Fibroblast of lung (primary cell): ENCODE results near the gene ATP1A2.

ENCODE experiments used
- EZH2 ChIP-seq: IDR thresholded peaks from 2 replicates; pipeline ENCODE4 v1.5.1; 2012; ENCODE audit warnings: low read length, control low read depth, mild to moderate bottlenecking; ENCODE audit errors: missing control alignments
- TF ChIP-seq, protein P1 (sequence below), 2 donors: IDR thresholded peaks in 1 of 2; conservative IDR thresholded peaks in 1 of 2; 1 replicate in 1 of 2; 2 replicates in 1 of 2; pipeline ENCODE4 v1.5.1; 2011 to 2012; ENCODE audit warnings: low read length in 2 of 2, control low read depth in 1 of 2, inconsistent platforms in 1 of 2, low read depth in 1 of 2, mild to moderate bottlenecking in 1 of 2

DNA sequence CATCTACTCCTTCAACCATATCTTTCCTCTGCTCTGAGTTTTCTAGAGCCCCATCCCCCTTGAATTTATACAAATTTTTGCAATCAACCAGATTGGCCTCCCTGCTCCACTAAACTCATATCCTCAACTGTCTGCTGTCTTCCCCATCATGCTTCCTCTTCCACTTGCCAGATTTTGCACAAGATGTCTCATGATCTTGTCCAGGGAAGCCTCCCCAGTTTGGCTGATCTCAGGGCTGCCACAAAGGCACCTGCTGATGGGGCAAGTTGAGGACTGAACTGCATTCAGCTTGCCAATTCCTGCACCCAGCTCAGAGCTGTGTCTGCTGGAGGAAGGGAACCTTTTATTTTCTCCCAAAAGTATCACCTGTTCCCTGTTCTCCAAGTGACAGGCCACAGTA, 38.1 kb upstream of the ATP1A2 start:
- TF ChIP-seq, protein P1, sequence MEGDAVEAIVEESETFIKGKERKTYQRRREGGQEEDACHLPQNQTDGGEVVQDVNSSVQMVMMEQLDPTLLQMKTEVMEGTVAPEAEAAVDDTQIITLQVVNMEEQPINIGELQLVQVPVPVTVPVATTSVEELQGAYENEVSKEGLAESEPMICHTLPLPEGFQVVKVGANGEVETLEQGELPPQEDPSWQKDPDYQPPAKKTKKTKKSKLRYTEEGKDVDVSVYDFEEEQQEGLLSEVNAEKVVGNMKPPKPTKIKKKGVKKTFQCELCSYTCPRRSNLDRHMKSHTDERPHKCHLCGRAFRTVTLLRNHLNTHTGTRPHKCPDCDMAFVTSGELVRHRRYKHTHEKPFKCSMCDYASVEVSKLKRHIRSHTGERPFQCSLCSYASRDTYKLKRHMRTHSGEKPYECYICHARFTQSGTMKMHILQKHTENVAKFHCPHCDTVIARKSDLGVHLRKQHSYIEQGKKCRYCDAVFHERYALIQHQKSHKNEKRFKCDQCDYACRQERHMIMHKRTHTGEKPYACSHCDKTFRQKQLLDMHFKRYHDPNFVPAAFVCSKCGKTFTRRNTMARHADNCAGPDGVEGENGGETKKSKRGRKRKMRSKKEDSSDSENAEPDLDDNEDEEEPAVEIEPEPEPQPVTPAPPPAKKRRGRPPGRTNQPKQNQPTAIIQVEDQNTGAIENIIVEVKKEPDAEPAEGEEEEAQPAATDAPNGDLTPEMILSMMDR (conservative IDR thresholded peaks at IDR 0.05 in 1 of 2, IDR thresholded peaks at IDR 0.05 in 1 of 2; ENCODE audit: low read depth in 1 of 2, low read length in 2 of 2), result no peak
- TF ChIP-seq EZH2, result no peak
